IMR-90 (cell line): ENCODE measurements around the gene RPTOR. TPM values are rescaled to one million over a fixed set of nuclear protein-coding genes. Genes with fewer than 3 reads are reported as not detected.

ENCODE experiments used
- ATAC-seq: fragments of 200-7000 bp; cut with Tn5 transposase; 2 replicates; pipeline ENCODE4 v1.9.1; 2020; ENCODE audit warnings: low read depth, mild to moderate bottlenecking, moderate library complexity
- BruUV-seq: library from RNA; stranded (reverse); fragments of 400-500 nt; replicated peaks from 2 replicates; lab custom pipeline; 2021; lab: Mats Ljungman, UMichigan
- CTCF ChIA-PET: fragments of 300-600 bp; formaldehyde crosslinking; extraction: SDS; loops from one replicate; lab custom pipeline; 2021; ENCODE audit warnings: antibody characterized with exemption; lab: Yijun Ruan, JAX
- POLR2A ChIA-PET: fragments of 300-600 bp; sonication (Branson Sonifier 250); formaldehyde crosslinking; loops from one replicate; lab custom pipeline; 2022; ENCODE audit warnings: antibody characterized with exemption; ENCODE audit not compliant: unreplicated experiment; lab: Charles Lee
- DNase-seq: peaks from one replicate; pipeline ENCODE4 v3.0.0; 2013
- H2AFZ ChIP-seq: replicated peaks from 2 replicates; pipeline ENCODE3; 2013; ENCODE audit warnings: low read length, mild to moderate bottlenecking; ENCODE audit not compliant: poor library complexity
- H2AK5ac ChIP-seq: 2 replicates; pipeline ENCODE4 v1.6.1; 2013; ENCODE audit warnings: low read depth, low read length, inconsistent platforms
- H2AK9ac ChIP-seq: replicated peaks from 2 replicates; pipeline ENCODE3; 2013; ENCODE audit warnings: mild to moderate bottlenecking, low read depth, low read length, moderate library complexity; ENCODE audit not compliant: poor library complexity
- H2BK120ac ChIP-seq: 2 replicates; pipeline ENCODE4 v1.6.1; 2013; ENCODE audit warnings: low read depth, low read length, inconsistent platforms
- H2BK15ac ChIP-seq: 3 replicates; pipeline ENCODE4 v1.6.1; 2013; ENCODE audit warnings: low read depth, low read length, inconsistent platforms
- H2BK20ac ChIP-seq: 2 replicates; pipeline ENCODE4 v1.6.1; 2013; ENCODE audit warnings: low read depth, mild to moderate bottlenecking, inconsistent platforms, low read length, moderate library complexity
- H2BK5ac ChIP-seq: 2 replicates; pipeline ENCODE4 v1.6.1; 2013; ENCODE audit warnings: mild to moderate bottlenecking, low read depth, low read length, inconsistent platforms; ENCODE audit not compliant: poor library complexity, severe bottlenecking
- H3K14ac ChIP-seq: replicated peaks from 2 replicates; pipeline ENCODE4 v1.6.1; 2013; ENCODE audit warnings: low read depth, low read length, inconsistent platforms
- H3K18ac ChIP-seq: 2 replicates; pipeline ENCODE4 v1.6.1; 2013; ENCODE audit warnings: low read depth, low read length, control low read depth
- H3K23ac ChIP-seq: 2 replicates; pipeline ENCODE4 v1.6.1; 2013; ENCODE audit warnings: low read depth, low read length, inconsistent platforms
- H3K27ac ChIP-seq: 2 replicates; pipeline ENCODE4 v1.5.1; 2013; ENCODE audit warnings: mild to moderate bottlenecking, control low read depth, low read length; ENCODE audit not compliant: insufficient read depth
- H3K27me3 ChIP-seq: 2 replicates; pipeline ENCODE4 v1.6.1; 2013; ENCODE audit warnings: low read length; ENCODE audit not compliant: control insufficient read depth, insufficient read depth
- H3K36me3 ChIP-seq: 2 replicates; pipeline ENCODE4 v1.6.1; 2013; ENCODE audit warnings: low read length, mixed read lengths; ENCODE audit not compliant: control insufficient read depth, insufficient read depth
- H3K4ac ChIP-seq: 2 replicates; pipeline ENCODE4 v1.6.1; 2013; ENCODE audit warnings: low read depth, low read length, inconsistent platforms
- H3K4me1 ChIP-seq: 2 replicates; pipeline ENCODE4 v1.6.1; 2013; ENCODE audit warnings: low read length, mixed read lengths; ENCODE audit not compliant: control insufficient read depth, insufficient read depth
- H3K4me2 ChIP-seq: 2 replicates; pipeline ENCODE4 v1.6.1; 2013; ENCODE audit warnings: low read depth, mild to moderate bottlenecking, control low read depth, low read length, moderate library complexity
- H3K4me3 ChIP-seq: 2 replicates; pipeline ENCODE4 v1.5.1; 2013; ENCODE audit warnings: low read depth, mild to moderate bottlenecking, control low read depth, low read length, moderate library complexity; ENCODE audit not compliant: insufficient read depth
- H3K56ac ChIP-seq: 2 replicates; pipeline ENCODE4 v1.6.1; 2013; ENCODE audit warnings: low read length, inconsistent platforms; ENCODE audit not compliant: insufficient read depth; ENCODE audit errors: extremely low read depth
- H3K79me1 ChIP-seq, 2 experiments: 2 replicates each; pipeline ENCODE4 v1.6.1; 2013; ENCODE audit warnings: low read length in 2 of 2, inconsistent platforms in 1 of 2, low read depth in 1 of 2
- H3K9ac ChIP-seq: 2 replicates; pipeline ENCODE4 v1.6.1; 2013; ENCODE audit warnings: low read depth, low read length, control low read depth
- H3K9me1 ChIP-seq: 2 replicates; pipeline ENCODE4 v1.6.1; 2013; ENCODE audit warnings: low read length, inconsistent platforms; ENCODE audit not compliant: insufficient read depth
- H3K9me3 ChIP-seq: 2 replicates; pipeline ENCODE4 v1.6.1; 2013; ENCODE audit warnings: low read length; ENCODE audit not compliant: control insufficient read depth, insufficient read depth
- H4K20me1 ChIP-seq: 2 replicates; pipeline ENCODE4 v1.6.1; 2013; ENCODE audit warnings: low read length, inconsistent platforms; ENCODE audit not compliant: insufficient read depth
- H4K5ac ChIP-seq: 2 replicates; pipeline ENCODE4 v1.6.1; 2013; ENCODE audit warnings: mild to moderate bottlenecking, low read depth, low read length, control low read depth
- H4K8ac ChIP-seq, 2 experiments: 2 replicates each; pipeline ENCODE4 v1.6.1; 2013; ENCODE audit warnings: low read depth in 2 of 2, low read length in 2 of 2, control low read depth in 1 of 2, inconsistent platforms in 1 of 2
- H4K91ac ChIP-seq: 2 replicates; pipeline ENCODE4 v1.6.1; 2013; ENCODE audit warnings: low read depth, low read length, inconsistent platforms; ENCODE audit not compliant: insufficient read depth
- BHLHE40 ChIP-seq: fragments of 150-350 bp; IDR thresholded peaks from 2 replicates; pipeline ENCODE4 v1.6.1; 2016; ENCODE audit warnings: mild to moderate bottlenecking, low read depth, low read length
- CEBPB ChIP-seq: IDR thresholded peaks from 2 replicates; pipeline ENCODE4 v1.6.1; 2012; ENCODE audit warnings: low read depth, low read length, improper control_type of control experiment
- CHD1 ChIP-seq: IDR thresholded peaks from 2 replicates; pipeline ENCODE4 v1.6.1; 2012; ENCODE audit warnings: low read depth, low read length, improper control_type of control experiment
- FOS ChIP-seq: fragments of 150-350 bp; IDR thresholded peaks from 2 replicates; pipeline ENCODE4 v1.6.1; 2016; ENCODE audit warnings: low read depth, low read length
- MAFK ChIP-seq: IDR thresholded peaks from 2 replicates; pipeline ENCODE4 v1.6.1; 2012; ENCODE audit warnings: low read depth, low read length, improper control_type of control experiment
- MAZ ChIP-seq: IDR thresholded peaks from 2 replicates; pipeline ENCODE4 v1.6.1; 2012; ENCODE audit warnings: low read depth, mild to moderate bottlenecking, low read length, improper control_type of control experiment, moderate library complexity, borderline replicate concordance
- MXI1 ChIP-seq: IDR thresholded peaks from 2 replicates; pipeline ENCODE4 v1.6.1; 2012; ENCODE audit warnings: low read depth, mild to moderate bottlenecking, low read length, moderate library complexity, borderline replicate concordance
- NFE2L2 ChIP-seq: fragments of 150-350 bp; IDR thresholded peaks from 2 replicates; pipeline ENCODE4 v1.6.1; 2016; ENCODE audit warnings: low read depth, mild to moderate bottlenecking, low read length
- POLR2A ChIP-seq: IDR thresholded peaks from 2 replicates; pipeline ENCODE4 v1.6.1; 2012; ENCODE audit warnings: mild to moderate bottlenecking, low read depth, low read length
- RAD21 ChIP-seq: IDR thresholded peaks from 2 replicates; pipeline ENCODE4 v1.6.1; 2012; ENCODE audit warnings: low read length, improper control_type of control experiment
- RCOR1 ChIP-seq: IDR thresholded peaks from 2 replicates; pipeline ENCODE4 v1.6.1; 2012; ENCODE audit warnings: mild to moderate bottlenecking, low read length, improper control_type of control experiment; ENCODE audit not compliant: insufficient replicate concordance
- SMC3 ChIP-seq: fragments of 150-350 bp; IDR thresholded peaks from 2 replicates; pipeline ENCODE4 v1.6.1; 2016; ENCODE audit warnings: low read depth, mild to moderate bottlenecking, antibody characterized with exemption, low read length, moderate library complexity
- WGBS, 2 experiments: methylation state at CpG; one replicate each; pipeline versions ENCODE4 v1.1.5 to v1.1.7; 2013; ENCODE audit warnings: missing lambda C conversion rate in 2 of 2; ENCODE audit not compliant: insufficient read length in 1 of 2; ENCODE audit errors: extremely low coverage in 2 of 2; 5-methylcytosine and 5-hydroxymethylcytosine counted together
- dilution Hi-C: fragments of 300-500 bp; cut with HindIII; formaldehyde crosslinking; loops from one replicate; pipeline ENCODE4 v1.14.3; 2018; ENCODE audit warnings: low sequenced_read_pairs; ENCODE audit not compliant: unreplicated experiment
- in situ Hi-C: fragments of 300-500 bp; cut with MboI; formaldehyde crosslinking; loops from 3 replicates; pipeline ENCODE4 v1.14.3; 2019; ENCODE audit warnings: low sequenced_read_pairs, inconsistent platforms, mixed read lengths
- intact Hi-C: fragments of 100-400 bp; cut with micrococcal nuclease; formaldehyde crosslinking; loops from 2 replicates; pipeline ENCODE4 v1.10.0; 2022
- polyA plus RNA-seq, 3 experiments: library from polyadenylated mRNA; depleted of rRNA; stranded (reverse); fragments of >200 nt; gene quantifications; 2 replicates each; pipeline ENCODE4 v1.2.3, GENCODE V29; 2012; ENCODE audit warnings: low replicate concordance in 1 of 3
- total RNA-seq: library from RNA; depleted of rRNA; stranded (reverse); fragments of >200 nt; gene quantifications from 2 replicates; pipeline ENCODE4 v1.2.3, GENCODE V29; 2012
- TF ChIP-seq, protein P1 (sequence below): fragments of 150-350 bp; IDR thresholded peaks from 2 replicates; pipeline ENCODE4 v1.6.1; 2016; ENCODE audit warnings: low read depth, mild to moderate bottlenecking, low read length, moderate library complexity, borderline replicate concordance
- TF ChIP-seq, protein P2 (sequence below): conservative IDR thresholded peaks from 2 replicates; pipeline ENCODE4 v1.5.1; 2012; ENCODE audit warnings: mild to moderate bottlenecking, low read depth, low read length, improper control_type of control experiment
- TF ChIP-seq, protein P3 (sequence below): fragments of 150-350 bp; IDR thresholded peaks from 2 replicates; pipeline ENCODE4 v1.6.1; 2017; ENCODE audit warnings: mild to moderate bottlenecking, antibody characterized with exemption, low read length, low read depth

Gene RPTOR
- total and polyA plus RNA-seq, 2 of the 4 experiments (the other 2 are of a cell fraction) = 10.8 to 14.7 TPM

DNA sequence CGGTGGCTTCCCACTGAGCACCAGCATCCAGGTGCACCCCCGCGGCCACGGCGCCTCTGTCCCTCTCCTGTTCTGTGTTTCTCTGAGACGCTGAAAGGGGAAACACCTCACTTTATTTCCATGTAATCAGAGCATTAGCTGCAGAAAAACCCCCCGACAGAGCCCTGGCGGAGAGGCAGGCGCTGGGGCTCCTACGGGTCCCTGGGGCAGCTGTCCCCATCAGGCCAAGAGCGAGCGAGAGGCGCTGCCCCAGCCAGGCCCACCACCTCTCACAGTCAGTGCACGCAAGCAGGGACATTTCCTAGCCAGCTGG is 419.9 kb downstream of the RPTOR start:
- Histone ChIP-seq H3K18ac (no peak overlapping the region), H2BK15ac (no peak overlapping the region), H2BK20ac (no peak overlapping the region), H2AFZ (no peak overlapping the region), H4K5ac (no peak overlapping the region), H3K4me2 (no peak overlapping the region), H4K8ac (no peak overlapping the region), H3K79me1 (no peaks in the 10 kb centered on the region), H3K27me3 (no peaks in the 10 kb centered on the region), H3K23ac (no peak overlapping the region), H3K27ac (no peak overlapping the region), H4K20me1 (no peaks in the 10 kb centered on the region), H3K14ac (no peak overlapping the region), H2BK5ac (no peak overlapping the region), H3K56ac (no peak overlapping the region), H2AK9ac (no peak overlapping the region), H3K4me3 (no peak overlapping the region), H2AK5ac (no peak overlapping the region), H3K9me3 (no peaks in the 10 kb centered on the region), H2BK120ac (no peak overlapping the region), H3K9ac (no peak overlapping the region), H3K4ac (no peak overlapping the region), H3K36me3 (peaks cover 3% of the 10 kb centered on the region; the same call in 1 of the 2 replicates), H3K4me1 (peaks cover 13% of the 10 kb centered on the region), H4K91ac (no peak overlapping the region), H3K9me1 (peaks cover 2% of the 10 kb centered on the region; the same call in 1 of the 2 replicates)
- dilution Hi-C loops = no loop called here
- in situ Hi-C loops = no loop called here
- 80% methylated on average over 1 of the region's 14 CpGs; no CpG with 5 or more reads in 1 of the 2 experiments for WGBS, 2 experiments
- ChIA-PET CTCF (no interaction called here), POLR2A (no interaction called here)
- intact Hi-C loops = no loop called here
- ATAC-seq = no peak
- no peak for DNase-seq
- TF ChIP-seq FOS (no peak), CEBPB (no peak), CHD1 (no peak), NFE2L2 (no peak), RCOR1 (no peak), SMC3 (no peak), MXI1 (no peak), POLR2A (no peak), BHLHE40 (no peak), MAZ (no peak), MAFK (no peak), RAD21 (no peak)
- TF ChIP-seq, protein P1, sequence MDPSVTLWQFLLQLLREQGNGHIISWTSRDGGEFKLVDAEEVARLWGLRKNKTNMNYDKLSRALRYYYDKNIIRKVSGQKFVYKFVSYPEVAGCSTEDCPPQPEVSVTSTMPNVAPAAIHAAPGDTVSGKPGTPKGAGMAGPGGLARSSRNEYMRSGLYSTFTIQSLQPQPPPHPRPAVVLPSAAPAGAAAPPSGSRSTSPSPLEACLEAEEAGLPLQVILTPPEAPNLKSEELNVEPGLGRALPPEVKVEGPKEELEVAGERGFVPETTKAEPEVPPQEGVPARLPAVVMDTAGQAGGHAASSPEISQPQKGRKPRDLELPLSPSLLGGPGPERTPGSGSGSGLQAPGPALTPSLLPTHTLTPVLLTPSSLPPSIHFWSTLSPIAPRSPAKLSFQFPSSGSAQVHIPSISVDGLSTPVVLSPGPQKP = no peak
- TF ChIP-seq, protein P2, sequence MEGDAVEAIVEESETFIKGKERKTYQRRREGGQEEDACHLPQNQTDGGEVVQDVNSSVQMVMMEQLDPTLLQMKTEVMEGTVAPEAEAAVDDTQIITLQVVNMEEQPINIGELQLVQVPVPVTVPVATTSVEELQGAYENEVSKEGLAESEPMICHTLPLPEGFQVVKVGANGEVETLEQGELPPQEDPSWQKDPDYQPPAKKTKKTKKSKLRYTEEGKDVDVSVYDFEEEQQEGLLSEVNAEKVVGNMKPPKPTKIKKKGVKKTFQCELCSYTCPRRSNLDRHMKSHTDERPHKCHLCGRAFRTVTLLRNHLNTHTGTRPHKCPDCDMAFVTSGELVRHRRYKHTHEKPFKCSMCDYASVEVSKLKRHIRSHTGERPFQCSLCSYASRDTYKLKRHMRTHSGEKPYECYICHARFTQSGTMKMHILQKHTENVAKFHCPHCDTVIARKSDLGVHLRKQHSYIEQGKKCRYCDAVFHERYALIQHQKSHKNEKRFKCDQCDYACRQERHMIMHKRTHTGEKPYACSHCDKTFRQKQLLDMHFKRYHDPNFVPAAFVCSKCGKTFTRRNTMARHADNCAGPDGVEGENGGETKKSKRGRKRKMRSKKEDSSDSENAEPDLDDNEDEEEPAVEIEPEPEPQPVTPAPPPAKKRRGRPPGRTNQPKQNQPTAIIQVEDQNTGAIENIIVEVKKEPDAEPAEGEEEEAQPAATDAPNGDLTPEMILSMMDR = no peak
- TF ChIP-seq, protein P3, sequence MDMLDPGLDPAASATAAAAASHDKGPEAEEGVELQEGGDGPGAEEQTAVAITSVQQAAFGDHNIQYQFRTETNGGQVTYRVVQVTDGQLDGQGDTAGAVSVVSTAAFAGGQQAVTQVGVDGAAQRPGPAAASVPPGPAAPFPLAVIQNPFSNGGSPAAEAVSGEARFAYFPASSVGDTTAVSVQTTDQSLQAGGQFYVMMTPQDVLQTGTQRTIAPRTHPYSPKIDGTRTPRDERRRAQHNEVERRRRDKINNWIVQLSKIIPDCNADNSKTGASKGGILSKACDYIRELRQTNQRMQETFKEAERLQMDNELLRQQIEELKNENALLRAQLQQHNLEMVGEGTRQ = no peak
- no TSS peak for BruUV-seq
